ENCODE measurements around the gene LRRC9.
"Not testable (repeated sequence)": the region's sequence is repeated elsewhere in the genome, so short reads cannot be mapped to it uniquely, and the experiment has no call there.

The LRRC9 gene

DNA sequence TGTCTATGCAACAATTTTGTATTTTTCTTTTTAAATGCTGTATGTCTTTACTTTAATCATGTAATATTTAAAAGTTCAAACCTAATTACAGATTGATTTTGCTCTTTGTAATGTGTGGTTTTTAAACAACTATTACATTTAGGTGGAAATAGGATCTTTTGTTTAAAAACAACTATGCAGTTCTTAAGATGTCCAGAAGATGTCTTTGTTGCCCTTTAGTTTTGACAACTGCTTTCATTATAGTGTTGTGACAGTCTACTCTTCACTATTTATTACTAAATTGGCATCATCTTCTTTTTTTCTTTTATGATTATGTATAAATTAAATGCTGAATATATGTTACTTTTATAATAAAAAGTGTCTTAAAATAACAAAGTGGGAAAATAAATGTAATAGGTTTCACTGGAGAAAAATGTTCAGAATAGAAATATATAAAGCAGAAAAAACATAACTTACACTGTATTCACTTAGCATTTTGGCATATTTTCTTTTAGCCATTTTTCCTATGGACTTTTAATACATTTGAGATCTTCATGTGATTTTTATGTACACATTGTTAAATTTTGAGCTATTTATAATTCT lies 144.6 kb downstream of the LRRC9 start:
- peak; percentile 25 for DNase-seq

DNA sequence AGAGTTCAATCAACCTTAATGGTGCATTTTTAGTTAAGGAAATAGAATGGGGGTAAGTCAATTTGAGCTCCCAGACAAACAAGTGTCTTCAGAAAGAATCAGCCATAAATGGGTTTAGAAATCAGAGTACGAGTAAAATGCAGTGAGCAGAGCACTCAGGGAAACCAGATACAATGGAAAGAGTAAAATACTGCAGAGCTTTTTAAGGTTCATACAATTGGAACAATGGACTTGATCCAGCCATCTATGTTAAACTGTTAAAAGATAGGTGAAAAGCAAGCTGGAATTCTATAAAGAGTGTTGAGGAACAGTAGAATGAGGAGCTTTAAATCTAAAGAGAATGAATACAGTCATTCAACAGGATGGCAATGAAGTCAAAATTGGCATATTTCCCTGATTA lies 147.9 kb downstream of the LRRC9 start:
- DNase-seq: no peak

DNA sequence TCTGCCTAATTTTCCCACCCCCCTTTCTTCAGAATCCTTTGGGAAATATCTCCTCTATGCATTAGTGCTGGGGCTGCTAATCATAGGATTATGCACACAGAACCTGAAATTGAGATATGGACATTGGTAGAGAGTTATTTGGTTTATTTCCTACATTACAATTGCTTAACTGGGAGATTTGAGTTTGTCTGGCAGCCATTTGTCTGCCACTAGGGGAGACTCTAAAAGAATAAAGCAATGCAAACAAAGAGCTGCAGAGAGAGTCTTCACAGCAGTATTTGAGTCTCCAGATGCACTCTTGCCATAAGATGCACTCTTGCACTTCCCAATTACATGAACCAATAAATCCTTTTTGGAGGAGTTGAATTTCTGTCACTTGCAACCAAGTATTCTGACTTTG lies 159.8 kb downstream of the LRRC9 start:
- no peak for DNase-seq

DNA sequence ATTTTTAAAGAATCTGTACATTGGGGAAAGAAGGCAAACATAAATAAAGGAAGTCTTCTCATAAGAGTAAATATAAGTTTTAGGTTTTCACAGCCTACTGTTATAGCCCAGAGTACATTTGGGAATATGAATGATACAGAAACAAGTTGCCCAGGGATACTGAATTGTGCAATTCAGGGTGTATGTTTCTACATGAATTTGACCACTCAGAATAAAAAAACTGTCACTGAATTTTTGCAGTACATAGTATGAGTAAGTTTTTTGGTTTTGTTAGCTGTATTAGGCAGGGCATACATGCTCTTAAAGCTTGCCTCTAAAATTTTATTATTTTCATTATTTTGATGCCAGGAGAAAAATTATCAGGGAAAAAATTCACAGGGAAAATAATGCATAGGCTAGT lies 165.1 kb downstream of the LRRC9 start:
- no peak for DNase-seq

DNA sequence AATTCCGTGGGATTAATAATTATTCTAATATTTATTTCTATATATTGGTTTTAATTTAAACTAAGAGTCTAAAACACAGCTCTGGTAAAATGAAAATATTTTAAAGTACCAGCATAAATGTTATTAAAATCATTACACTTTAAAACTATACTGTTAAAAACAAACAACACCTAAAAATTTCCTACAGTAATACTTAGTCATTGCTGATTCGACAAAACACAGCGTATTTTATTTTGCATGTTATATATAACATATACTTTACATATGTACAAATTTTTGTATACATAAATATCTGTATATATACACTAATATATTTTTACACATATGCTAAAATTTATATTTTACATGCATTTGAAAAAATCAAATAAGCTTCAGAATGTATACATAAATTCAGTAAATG lies 165.7 kb downstream of the LRRC9 start:
- no peak for DNase-seq

DNA sequence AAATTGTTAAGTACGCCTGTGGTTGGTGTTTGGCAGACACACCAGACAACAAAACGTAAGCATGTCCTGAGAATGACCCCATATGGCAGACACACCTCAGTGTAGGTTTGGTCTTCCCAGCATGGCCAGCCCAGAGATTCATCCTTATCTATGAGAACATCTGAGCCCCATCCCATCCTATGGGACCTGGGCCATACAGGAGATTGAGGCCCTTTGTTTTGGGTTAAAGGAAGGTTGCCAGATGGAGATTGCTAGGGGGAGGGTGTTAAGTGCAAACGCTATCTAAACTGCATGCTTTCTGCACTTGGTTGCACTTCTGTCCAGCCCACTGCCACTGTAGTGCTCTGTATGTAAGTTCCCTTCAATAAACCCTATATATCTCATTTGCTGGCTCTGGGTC lies 167.7 kb downstream of the LRRC9 start:
- DNase-seq: no peak

DNA sequence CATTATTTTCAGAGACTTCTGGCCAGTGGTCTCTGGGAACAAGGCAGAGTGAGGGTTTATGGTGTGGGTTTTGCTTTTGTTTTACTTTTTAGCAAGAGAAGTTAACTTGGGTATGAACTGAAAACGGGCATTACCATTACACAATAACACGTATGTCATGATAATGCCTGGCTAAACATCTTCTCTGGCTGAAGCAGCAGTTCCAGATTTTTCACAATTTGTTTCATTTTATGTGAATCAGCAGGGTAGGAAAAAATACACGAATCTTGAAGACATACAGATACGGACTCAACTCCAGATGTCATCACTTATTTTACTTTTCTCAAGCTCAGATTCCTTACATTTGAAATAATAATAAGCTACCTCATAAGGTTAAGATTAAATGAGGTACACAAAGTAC lies 169.3 kb downstream of the LRRC9 start:
- no peak for DNase-seq

DNA sequence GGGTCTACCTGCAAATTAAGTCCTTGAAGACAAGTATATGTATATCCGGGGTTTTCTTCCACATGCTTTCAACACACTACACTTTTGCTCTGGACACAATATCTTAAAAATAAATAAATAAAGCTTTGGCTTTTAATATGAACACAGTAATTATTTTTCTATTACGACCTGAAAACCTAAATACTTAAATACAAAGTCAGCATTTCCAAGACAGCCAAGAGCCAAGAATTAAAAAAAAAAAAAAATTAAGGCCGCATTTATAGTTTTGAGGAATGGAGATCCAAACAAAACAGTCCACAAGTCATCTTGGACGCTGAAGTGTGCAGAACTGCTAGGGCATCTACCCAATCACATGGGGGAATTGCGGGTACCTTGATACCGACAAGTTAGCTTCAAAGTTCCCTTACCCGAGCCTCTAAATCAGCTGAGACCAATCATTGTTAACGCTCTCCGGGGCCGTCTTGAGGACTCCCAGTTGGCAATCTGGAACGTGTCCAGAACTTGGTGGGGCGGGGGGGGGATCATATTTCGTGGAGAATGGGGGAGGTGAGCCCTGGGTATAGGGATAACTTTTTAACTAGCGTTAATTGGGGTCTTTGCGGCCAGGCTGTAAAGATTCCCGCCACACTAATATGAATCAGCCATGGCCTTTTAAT lies 171.0 kb downstream of the LRRC9 start:
- peak; percentile 72 for DNase-seq

DNA sequence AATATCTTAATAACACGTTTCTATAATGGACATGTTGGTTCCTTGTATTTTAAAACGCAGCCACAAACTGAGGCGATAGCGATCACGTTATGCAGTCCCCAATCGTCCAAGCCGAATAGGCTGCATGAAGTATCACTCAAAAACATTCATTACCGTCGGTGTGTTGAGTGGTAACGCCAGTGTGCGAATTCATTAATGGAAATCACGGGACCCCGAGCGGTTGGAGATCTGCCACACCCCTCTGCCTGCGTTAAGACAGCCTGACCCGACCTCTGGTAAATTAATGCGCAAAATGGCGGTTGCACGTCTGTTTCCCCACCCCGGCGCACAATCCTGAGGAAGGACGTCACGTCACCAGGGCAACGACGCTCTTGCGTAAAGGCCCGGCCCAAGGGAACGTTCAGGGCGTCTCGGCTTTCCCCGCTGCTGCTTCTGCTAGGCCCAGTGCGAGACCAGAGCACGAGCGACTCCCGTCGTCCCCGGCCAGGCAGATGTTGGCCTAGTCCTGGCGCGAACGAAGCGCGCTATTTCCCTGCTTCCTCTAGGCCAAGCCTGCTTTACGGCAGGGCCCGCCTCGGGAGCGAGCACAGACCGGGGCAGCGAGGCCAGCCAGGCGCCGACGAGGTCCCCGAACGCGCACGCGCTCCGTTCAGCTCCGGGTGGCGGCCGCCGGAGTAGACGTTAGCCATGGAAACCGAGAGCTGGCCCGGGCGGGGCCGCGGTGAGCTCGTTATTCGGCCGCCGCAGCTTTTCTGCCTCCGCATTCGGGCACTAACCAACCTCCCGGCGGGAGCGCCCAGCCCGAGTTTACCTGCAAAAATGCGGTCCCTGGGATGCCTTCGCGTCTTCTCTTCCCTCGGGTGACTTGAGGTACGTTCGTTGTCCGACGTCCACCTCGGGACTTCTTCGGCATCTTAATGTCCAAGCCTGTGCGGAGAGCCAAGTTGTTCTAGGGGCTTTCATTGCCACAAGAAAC lies 171.9 kb downstream of the LRRC9 start, which contains the start of gene PCNX4:
Gene PCNX4, plus strand, starts transcription at position 374 of the 976 bp plus-strand sequence. CDS start 15,716 bp downstream, outside the sequence.
- peak; percentile 99 for DNase-seq

DNA sequence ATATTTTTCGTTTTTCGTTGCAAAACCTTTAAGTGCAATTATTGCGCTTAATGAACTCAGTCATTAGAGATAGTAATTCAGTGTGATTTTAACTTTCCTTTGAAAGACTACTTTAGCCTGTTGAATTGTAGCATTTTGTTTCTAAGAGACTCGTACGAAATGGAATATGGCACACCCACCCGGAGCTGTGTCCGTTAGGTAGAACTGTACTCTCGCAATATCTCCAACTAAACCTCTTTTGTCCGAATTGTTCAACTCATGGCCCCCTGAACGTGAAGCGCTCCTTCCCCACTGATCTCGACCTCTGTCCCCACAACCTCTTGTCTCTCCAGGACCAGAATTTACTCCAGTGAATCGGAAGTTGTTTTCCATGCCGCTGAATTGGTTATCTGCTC lies 172.6 kb downstream of the LRRC9 start:
- peak; percentile 45 for DNase-seq

DNA sequence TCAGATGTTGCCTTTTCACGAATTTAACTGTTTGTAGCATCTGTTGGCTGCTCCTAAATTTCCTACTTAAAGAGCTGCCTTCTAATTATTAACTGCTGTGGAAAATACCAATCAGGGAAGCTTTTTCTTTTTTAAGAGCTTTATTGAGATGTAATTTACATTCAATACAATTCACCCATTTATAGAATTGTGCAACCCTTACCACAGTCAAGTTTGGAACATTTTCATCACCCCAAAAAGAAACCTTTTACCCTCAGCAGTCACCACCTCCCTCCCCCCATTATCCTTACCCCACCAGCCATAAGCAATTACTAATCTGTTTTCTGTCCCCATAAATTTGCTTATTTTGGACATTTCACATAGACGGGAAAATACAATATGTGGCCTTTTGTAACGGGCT lies 173.1 kb downstream of the LRRC9 start:
- DNase-seq: no peak

DNA sequence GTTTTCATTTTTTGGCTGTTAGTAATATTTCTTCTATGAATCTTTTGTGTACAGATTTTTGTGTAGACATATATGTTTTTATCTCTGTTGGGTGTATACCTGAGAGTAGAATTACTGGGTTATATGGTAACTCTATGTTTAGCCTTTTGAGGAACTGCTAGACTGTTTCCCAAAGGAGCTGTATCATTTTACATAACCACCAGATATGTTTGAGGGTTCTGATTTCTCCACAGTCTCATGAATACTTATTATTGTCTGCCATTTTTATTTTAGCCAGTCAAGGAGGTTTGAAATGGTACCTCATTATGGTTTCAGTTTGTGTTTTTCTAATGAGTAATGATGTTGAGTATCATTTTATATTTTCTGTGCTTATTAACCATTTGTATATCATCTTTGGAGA lies 173.7 kb downstream of the LRRC9 start:
- DNase-seq: no peak

DNA sequence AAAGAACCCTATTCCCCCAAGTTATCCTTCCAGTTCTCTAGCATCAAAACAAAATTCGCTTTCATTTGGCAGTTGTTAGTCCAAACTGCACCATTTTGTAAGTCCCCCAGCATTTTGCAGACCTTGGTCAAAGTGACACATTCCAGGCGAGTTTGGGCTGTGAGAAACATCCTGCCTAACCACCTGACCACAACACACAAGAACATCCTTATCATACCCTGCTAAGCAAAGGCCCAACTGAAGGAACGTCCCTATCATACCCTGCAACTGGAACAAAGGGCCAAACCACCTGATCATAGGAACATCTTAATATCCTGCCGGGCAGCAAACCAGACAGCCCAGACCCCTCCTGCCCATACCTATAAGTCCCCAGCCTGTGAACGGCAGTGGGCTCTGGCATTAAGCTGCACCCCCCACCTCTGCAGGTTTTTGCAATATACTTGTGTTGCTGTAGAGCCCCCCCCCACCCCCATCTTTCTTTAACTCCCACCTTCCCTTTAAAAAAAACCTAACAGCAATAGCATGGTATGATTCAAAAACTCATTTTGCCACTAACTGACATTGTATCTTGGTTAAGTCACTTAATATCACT lies 174.5 kb downstream of the LRRC9 start:
- DNase-seq: peak; percentile 69

DNA sequence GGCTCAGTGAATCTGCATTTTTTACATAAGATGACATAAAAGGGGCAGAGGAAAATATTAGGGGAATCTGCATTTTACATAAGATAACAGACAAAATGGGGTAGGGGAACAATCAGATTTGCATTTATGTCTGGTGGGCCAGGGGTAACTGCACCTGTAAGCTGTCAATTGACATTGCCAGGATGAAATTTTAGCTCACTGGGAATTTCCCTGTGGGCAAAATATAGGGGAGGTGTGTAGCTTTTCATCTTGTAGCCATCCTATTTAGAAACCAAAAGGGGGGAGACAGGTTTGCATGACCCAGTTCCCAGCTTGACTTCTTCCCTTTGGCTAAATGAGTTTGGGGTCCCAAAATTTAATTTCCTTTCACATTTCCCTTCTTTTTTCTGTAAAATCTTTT lies 175.3 kb downstream of the LRRC9 start:
- DNase-seq: no peak

DNA sequence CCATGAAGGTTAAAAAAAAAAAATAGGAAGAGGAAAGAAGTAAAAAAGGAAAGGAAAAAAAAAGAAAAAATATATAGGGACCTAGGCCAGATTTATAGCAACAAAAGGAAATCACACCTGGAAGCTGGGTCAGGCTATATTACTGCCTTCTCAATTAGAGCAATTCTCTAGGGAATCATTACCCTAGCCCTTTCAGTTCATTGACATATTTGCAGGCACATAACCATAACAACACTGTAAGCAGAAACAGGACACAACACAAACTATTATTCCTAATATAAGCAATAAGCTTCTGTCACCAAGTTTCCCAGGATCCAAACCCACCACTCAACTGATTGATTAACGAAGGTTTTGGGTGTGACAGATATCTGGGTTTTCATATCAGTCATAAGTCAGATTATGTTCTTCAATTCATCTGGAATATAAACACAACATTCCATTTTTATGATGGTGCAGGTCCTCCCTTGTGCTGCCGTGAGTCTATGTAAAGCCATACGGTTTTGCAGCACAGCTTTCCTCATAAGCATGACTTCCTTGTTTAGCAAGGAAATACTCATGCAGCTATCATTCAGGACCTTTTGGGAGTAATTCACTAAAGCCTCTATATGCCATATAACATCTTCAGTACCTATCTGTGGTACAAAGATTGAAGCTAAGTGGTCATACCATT lies 176.0 kb downstream of the LRRC9 start:
- DNase-seq: peak; percentile 77

DNA sequence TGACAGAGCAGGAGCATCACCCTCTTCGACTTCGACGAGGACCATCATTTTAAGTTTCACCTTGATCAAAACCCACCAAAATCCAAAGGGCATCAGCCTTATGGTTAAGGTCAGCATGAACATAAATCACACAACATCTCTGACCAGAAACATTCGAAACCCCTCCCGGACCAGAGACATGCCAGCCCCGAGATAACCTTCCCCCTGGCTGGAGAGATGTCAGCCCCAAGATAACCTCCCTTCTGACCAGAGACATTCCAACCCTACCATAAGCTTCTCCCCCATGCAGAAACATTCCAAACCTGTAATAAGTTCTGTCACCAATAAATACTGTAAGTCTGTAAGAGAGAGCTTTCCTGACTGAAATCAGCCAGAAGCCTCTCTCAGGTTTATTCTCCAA lies 178.0 kb downstream of the LRRC9 start:
- DNase-seq: no peak

DNA sequence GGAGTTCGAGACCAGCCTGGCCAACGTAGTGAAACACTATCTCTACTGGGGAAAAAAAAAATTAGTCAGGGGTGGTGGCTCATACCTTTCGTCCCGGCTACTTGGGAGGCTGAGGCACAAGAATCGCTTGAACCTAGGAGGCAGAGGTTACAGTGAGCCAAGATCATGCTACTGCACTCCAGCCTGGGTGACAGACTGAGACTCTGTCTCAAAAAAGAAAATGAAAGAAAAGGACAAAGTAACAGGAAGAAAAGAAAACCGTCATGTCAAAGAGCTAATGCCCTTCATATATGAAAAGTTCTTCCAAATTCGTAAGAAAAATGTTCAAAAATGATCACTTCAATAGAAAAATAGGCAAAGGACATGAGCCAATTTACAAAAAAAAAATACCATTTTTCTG lies 179.9 kb downstream of the LRRC9 start:
- DNase-seq: not testable (repeated sequence)

DNA sequence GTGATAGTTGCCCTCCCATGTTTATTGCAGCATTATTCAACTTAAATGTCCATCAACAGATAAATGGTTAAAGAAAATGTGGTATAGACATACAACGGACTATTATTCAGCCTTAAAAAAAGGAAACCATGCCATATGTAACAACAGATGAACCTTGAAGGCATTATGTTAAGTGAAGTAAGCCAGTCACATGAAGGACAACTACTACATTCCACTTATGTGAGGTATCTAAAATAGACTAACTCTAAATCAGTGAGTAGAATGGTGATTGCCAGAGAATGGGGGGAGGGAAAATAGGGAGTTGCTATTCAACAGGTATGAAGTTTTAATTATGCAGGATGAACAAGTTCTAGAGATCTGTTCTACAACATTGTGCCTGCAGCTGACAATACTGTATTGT lies 181.8 kb downstream of the LRRC9 start:
- DNase-seq: peak; percentile 29

DNA sequence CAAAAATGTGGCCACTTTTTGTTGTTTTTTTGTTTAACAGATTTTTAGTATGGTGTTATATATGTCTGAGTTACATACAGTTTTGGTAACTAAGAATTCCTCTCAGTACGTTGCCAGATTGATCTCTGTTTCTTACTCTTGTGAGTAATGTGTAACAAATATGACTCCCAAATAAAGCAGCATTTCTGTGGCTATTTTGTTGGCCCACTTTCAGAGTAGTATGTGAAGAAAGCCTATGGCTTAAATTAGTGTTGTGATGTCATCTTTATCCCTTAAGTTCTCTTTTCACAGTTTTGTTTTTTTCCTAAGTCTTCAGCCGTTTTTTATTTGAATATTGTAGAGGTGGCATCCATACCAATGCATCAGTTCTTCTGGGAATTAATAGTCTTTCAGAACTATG lies 182.4 kb downstream of the LRRC9 start:
- DNase-seq: peak; percentile 89

DNA sequence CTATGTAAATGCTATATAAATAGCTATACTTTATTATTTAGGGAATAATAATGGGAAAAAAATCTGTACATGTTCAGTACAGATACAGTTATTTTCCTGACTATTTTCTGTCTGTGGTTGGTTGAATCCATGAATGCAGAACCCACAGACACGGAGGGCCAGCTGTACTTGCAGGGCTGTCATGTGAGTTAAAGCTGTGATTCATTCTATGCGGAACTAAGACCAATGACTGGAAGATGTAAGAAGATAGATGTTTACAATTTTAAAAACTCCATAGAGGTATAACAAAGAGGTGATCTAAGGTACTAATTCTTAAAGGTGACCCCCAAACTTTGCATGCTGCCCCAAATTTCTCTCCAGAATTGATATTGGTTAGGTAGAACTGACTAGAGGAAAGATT lies 186.4 kb downstream of the LRRC9 start:
- peak; percentile 38 for DNase-seq

DNA sequence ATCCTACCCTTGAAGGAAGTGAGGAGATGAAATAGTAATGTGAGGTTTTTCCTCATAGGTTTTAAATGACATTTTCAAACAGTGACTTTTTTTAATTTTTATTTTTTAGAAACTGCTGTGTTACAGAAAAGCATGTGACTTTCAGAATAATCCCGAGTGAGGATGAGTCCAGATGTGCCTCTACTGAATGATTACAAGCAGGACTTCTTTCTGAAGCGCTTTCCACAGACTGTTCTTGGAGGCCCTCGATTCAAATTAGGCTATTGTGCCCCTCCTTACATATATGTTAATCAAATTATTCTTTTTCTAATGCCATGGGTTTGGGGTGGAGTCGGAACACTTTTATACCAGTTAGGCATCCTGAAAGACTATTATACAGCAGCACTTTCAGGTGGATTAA lies 187.5 kb downstream of the LRRC9 start:
- no peak for DNase-seq

DNA sequence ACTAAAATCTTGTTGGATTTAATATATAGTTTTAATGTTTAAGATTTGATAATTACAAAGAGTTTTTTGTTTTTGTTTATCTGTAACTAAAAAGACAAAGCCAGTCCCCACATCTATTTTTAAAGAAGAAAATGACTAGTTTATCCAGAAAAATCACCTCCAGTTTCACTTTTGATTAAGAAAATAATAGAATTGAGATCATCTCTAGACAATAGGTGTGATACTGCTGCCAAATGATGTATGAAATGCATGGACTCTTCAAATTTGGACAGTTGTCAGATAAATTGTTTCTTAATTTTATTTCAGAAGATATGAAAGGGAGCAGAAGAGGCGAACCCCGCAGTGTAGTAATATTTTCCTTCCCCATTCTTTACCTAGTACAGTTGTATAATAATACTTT lies 191.8 kb downstream of the LRRC9 start:
- DNase-seq: no peak

All from fibroblast of skin of back (primary cell).